ENCODE results near the gene DHDDS.

- TF ChIP-seq, protein P1, sequence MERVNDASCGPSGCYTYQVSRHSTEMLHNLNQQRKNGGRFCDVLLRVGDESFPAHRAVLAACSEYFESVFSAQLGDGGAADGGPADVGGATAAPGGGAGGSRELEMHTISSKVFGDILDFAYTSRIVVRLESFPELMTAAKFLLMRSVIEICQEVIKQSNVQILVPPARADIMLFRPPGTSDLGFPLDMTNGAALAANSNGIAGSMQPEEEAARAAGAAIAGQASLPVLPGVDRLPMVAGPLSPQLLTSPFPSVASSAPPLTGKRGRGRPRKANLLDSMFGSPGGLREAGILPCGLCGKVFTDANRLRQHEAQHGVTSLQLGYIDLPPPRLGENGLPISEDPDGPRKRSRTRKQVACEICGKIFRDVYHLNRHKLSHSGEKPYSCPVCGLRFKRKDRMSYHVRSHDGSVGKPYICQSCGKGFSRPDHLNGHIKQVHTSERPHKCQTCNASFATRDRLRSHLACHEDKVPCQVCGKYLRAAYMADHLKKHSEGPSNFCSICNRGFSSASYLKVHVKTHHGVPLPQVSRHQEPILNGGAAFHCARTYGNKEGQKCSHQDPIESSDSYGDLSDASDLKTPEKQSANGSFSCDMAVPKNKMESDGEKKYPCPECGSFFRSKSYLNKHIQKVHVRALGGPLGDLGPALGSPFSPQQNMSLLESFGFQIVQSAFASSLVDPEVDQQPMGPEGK (tag by site-specific recombination; IDR thresholded peaks at IDR 0.05): no peak
- TF ChIP-seq, protein P2, sequence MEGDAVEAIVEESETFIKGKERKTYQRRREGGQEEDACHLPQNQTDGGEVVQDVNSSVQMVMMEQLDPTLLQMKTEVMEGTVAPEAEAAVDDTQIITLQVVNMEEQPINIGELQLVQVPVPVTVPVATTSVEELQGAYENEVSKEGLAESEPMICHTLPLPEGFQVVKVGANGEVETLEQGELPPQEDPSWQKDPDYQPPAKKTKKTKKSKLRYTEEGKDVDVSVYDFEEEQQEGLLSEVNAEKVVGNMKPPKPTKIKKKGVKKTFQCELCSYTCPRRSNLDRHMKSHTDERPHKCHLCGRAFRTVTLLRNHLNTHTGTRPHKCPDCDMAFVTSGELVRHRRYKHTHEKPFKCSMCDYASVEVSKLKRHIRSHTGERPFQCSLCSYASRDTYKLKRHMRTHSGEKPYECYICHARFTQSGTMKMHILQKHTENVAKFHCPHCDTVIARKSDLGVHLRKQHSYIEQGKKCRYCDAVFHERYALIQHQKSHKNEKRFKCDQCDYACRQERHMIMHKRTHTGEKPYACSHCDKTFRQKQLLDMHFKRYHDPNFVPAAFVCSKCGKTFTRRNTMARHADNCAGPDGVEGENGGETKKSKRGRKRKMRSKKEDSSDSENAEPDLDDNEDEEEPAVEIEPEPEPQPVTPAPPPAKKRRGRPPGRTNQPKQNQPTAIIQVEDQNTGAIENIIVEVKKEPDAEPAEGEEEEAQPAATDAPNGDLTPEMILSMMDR (tag by site-specific recombination; IDR thresholded peaks at IDR 0.05): no peak
- TF ChIP-seq ZFHX2 (tag by site-specific recombination; conservative IDR thresholded peaks at IDR 0.05) (no peak), MYNN (tag by site-specific recombination; IDR thresholded peaks at IDR 0.05; ENCODE audit: borderline replicate concordance) (no peak), ZNF138 (tag by site-specific recombination; IDR thresholded peaks at IDR 0.05; ENCODE audit: borderline replicate concordance) (no peak), KLF16 (tag by site-specific recombination; IDR thresholded peaks at IDR 0.05) (no peak), ZNF530 (tag by site-specific recombination; IDR thresholded peaks at IDR 0.05; ENCODE audit: low read depth) (no peak), ZNF274 (IDR thresholded peaks at IDR 0.05; ENCODE audit: low read length) (no peak), ZNF274 (tag by site-specific recombination; IDR thresholded peaks at IDR 0.05; ENCODE audit: borderline replicate concordance) (no peak), ZNF202 (tag by site-specific recombination; IDR thresholded peaks at IDR 0.05; ENCODE audit: borderline replicate concordance) (no peak)
Measured at GRCh38 chr1:26493267-26493666, 61.1 kb downstream of the DHDDS start.

Measured in HEK293 (cell line).